H54 (cell line): ENCODE results near the gene OR11H6.
"Not testable (repeated sequence)": the region's sequence is repeated elsewhere in the genome, so short reads cannot be mapped to it uniquely, and the experiment has no call there.

Experiments used
- DNase-seq: peaks from one replicate; pipeline ENCODE4 v3.0.0; 2011; ENCODE audit warnings: low spot score, mixed read lengths; ENCODE audit not compliant: insufficient read length
- FAIRE-seq: peaks from 3 replicates; lab custom pipeline; 2011; peaks lifted over from hg19 to GRCh38; lab: Jason Lieb, UNC
- POLR2A ChIP-seq: IDR thresholded peaks from 2 replicates; pipeline ENCODE4 v1.6.1; 2011; ENCODE audit warnings: low read depth, mild to moderate bottlenecking, low read length

OR11H6 gene

GRCh38 chr14:20204721-20205120, 18.8 kb upstream of the OR11H6 start:
- DNase-seq, result no peak
- no peak for FAIRE-seq
- TF ChIP-seq POLR2A, result no peak

GRCh38 chr14:20209595-20209994, 13.9 kb upstream of the OR11H6 start:
- FAIRE-seq (no peak), DNase-seq (no peak)
- no peak for TF ChIP-seq POLR2A

- not testable (repeated sequence) for DNase-seq, FAIRE-seq
Measured at GRCh38 chr14:20212406-20212805, 11.1 kb upstream of the OR11H6 start.

- no peak for TF ChIP-seq POLR2A
- DNase-seq (no peak), FAIRE-seq (no peak)
Measured at GRCh38 chr14:20215196-20215595, 8.3 kb upstream of the OR11H6 start.

- no peak for FAIRE-seq
Measured at GRCh38 chr14:20219033-20219432, 4.5 kb upstream of the OR11H6 start.

GRCh38 chr14:20228681-20229080, 5.2 kb downstream of the OR11H6 start, which contains the start of gene OR11H7:
Gene OR11H7 (plus strand): TSS chr14:20228981.
- FAIRE-seq, result no peak
- no peak for TF ChIP-seq POLR2A

More at GRCh38 chr14:20219033-20219432, 4.5 kb upstream of the OR11H6 start:
- no peak for DNase-seq
- TF ChIP-seq POLR2A, result no peak

GRCh38 chr14:20235415-20235814, 11.9 kb downstream of the OR11H6 start:
- not testable (repeated sequence) for DNase-seq, FAIRE-seq

More at GRCh38 chr14:20228681-20229080, 5.2 kb downstream of the OR11H6 start, which contains the start of gene OR11H7:
- DNase-seq, result no peak

- TF ChIP-seq POLR2A, result no peak
- FAIRE-seq (no peak), DNase-seq (no peak)
Measured at GRCh38 chr14:20247646-20248246, 24.2 kb downstream of the OR11H6 start.

- DNase-seq, result no peak
- FAIRE-seq, result no peak
- no peak for TF ChIP-seq POLR2A
Measured at GRCh38 chr14:20262642-20263128, 39.2 kb downstream of the OR11H6 start.

GRCh38 chr14:20264361-20264760, 40.9 kb downstream of the OR11H6 start:
- not testable (repeated sequence) for DNase-seq, FAIRE-seq

GRCh38 chr14:20274062-20274461, 50.6 kb downstream of the OR11H6 start:
- no peak for FAIRE-seq
- DNase-seq, result no peak
- TF ChIP-seq POLR2A, result no peak
